SU-DHL-6 (cell line): Measurements from ENCODE around the gene FOSB.
"Not testable (repeated sequence)": the region's sequence is repeated elsewhere in the genome, so short reads cannot be mapped to it uniquely, and the experiment has no call there.

Source experiments
- H2AFZ ChIP-seq: fragments of 200-600 bp; sonication (generic); 2 replicates; pipeline ENCODE4 v1.6.1; 2014; ENCODE audit warnings: low read depth, mild to moderate bottlenecking, moderate library complexity, mixed read lengths, antibody characterized with exemption, low read length; ENCODE audit not compliant: severe bottlenecking
- H3F3A ChIP-seq: fragments of 200-600 bp; shearing (Covaris generic); 2 replicates; pipeline ENCODE4 v1.6.0; 2016; ENCODE audit warnings: antibody characterized with exemption, mild to moderate bottlenecking; ENCODE audit not compliant: insufficient read depth
- H3K27ac ChIP-seq: fragments of 200-600 bp; sonication (generic); 2 replicates; pipeline ENCODE4 v1.5.1; 2016; ENCODE audit warnings: low read depth, mild to moderate bottlenecking, low read length, moderate library complexity, mixed read lengths
- H3K27me3 ChIP-seq: fragments of 200-600 bp; sonication (generic), shearing (Covaris generic); 2 replicates; pipeline ENCODE4 v1.6.0; 2014; ENCODE audit warnings: mild to moderate bottlenecking, low read length
- H3K36me3 ChIP-seq: fragments of 200-600 bp; sonication (generic); 2 replicates; pipeline ENCODE4 v1.6.1; 2014; ENCODE audit warnings: mild to moderate bottlenecking, low read length, mixed read lengths
- H3K4me2 ChIP-seq: fragments of 300-600, 200-600 bp; shearing (Covaris generic), sonication (generic); 2 replicates; pipeline ENCODE4 v1.6.0; 2014; ENCODE audit warnings: low read length, low read depth, mild to moderate bottlenecking; ENCODE audit not compliant: poor library complexity, severe bottlenecking
- H3K4me3 ChIP-seq: fragments of 200-600 bp; sonication (generic); 2 replicates; pipeline ENCODE4 v1.5.1; 2014; ENCODE audit warnings: antibody characterized with exemption, low read length, mild to moderate bottlenecking, mixed read lengths; ENCODE audit not compliant: insufficient read depth, poor library complexity, severe bottlenecking
- H3K79me2 ChIP-seq: fragments of 200-600 bp; sonication (generic); 2 replicates; pipeline ENCODE4 v1.6.1; 2014; ENCODE audit warnings: mild to moderate bottlenecking, low read length, moderate library complexity; ENCODE audit not compliant: insufficient read depth
- H3K9ac ChIP-seq: fragments of 200-600 bp; sonication (generic); 2 replicates; pipeline ENCODE4 v1.7.0; 2014; ENCODE audit warnings: mild to moderate bottlenecking, low read length
- H3K9me2 ChIP-seq: fragments of 200-600 bp; sonication (generic); replicated peaks from 2 replicates; pipeline ENCODE4 v1.6.1; 2014; ENCODE audit warnings: low read length; ENCODE audit not compliant: insufficient read depth
- H3K9me3 ChIP-seq: fragments of 200-600 bp; sonication (generic); 2 replicates; pipeline ENCODE4 v1.6.1; 2014; ENCODE audit warnings: low read length, mixed read lengths; ENCODE audit not compliant: insufficient read depth
- H4K20me1 ChIP-seq: fragments of 200-600 bp; sonication (generic); 2 replicates; pipeline ENCODE4 v1.6.1; 2014; ENCODE audit warnings: low read depth, mild to moderate bottlenecking, antibody characterized with exemption, low read length, moderate library complexity, mixed read lengths
- EZH2phosphoT487 ChIP-seq: fragments of 200-600 bp; sonication (generic), shearing (Covaris generic); conservative IDR thresholded peaks from 2 replicates; pipeline ENCODE4 v1.6.1; 2018; ENCODE audit warnings: mild to moderate bottlenecking, antibody characterized with exemption, low read length, moderate library complexity, mixed read lengths
- TF ChIP-seq, protein P1 (sequence below): fragments of 200-600 bp; sonication (generic); IDR thresholded peaks from one replicate; pipeline ENCODE4 v1.5.1; 2017; ENCODE audit warnings: antibody characterized with exemption, mild to moderate bottlenecking, low read length, moderate library complexity; ENCODE audit not compliant: insufficient read depth, poor library complexity, severe bottlenecking

FOSB gene

DNA sequence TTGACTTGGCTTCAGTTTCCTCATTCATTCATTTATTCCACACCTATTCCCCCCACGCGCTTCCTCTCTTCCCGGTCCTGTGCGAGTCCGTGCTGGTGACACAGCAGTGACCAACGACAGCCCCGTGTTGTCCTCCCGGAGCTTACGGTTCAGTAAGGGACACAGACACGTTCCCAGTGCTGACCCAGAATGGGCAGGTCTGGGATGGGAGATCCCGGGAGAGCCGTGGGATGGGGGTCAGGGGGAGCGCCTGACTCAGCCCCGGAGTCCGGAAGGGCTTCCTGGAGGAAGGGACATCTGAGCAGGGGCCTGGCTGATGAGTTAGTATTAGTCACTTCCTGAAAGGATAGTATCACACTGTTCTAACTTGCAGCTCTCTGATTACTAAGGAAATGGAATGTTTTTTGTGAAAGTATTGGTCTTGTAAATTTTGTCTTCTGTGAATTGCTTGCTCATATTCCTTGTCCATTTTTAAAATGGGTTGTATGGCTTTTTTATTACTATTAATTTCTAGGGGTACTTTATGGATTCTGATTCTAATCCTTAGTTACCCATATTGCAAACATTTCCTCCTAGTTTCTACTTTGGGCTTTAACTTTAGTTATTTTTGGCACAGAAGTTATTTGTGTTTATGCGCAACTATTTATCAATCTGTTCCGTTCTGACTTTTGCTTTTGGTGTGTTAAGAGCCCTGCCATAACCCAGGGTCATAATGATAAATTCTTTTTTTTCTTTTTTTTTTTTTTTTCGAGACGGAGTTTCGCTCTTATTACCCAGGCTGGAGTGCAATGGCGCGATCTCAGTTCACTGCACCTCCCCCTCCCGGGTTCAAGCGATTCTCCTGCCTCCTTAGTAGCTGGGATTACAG is 43.4 kb upstream of the FOSB start:
- Histone ChIP-seq H3K4me3 (peak overlapping the region; percentile 64), H3K9ac (peak overlapping the region; percentile 71), H4K20me1 (no peaks in the 10 kb centered on the region), H3K9me2 (no peaks in the 10 kb centered on the region), H3K9me3 (no peaks in the 10 kb centered on the region), H3K79me2 (no peaks in the 10 kb centered on the region), H3F3A (peaks cover 18% of the 10 kb centered on the region), H3K36me3 (no peaks in the 10 kb centered on the region), H3K27ac (peak overlapping the region; percentile 61), H2AFZ (peak overlapping the region; percentile 61), H3K4me2 (peak overlapping the region; percentile 91), H3K27me3 (no peaks in the 10 kb centered on the region)
- TF ChIP-seq, protein P1, sequence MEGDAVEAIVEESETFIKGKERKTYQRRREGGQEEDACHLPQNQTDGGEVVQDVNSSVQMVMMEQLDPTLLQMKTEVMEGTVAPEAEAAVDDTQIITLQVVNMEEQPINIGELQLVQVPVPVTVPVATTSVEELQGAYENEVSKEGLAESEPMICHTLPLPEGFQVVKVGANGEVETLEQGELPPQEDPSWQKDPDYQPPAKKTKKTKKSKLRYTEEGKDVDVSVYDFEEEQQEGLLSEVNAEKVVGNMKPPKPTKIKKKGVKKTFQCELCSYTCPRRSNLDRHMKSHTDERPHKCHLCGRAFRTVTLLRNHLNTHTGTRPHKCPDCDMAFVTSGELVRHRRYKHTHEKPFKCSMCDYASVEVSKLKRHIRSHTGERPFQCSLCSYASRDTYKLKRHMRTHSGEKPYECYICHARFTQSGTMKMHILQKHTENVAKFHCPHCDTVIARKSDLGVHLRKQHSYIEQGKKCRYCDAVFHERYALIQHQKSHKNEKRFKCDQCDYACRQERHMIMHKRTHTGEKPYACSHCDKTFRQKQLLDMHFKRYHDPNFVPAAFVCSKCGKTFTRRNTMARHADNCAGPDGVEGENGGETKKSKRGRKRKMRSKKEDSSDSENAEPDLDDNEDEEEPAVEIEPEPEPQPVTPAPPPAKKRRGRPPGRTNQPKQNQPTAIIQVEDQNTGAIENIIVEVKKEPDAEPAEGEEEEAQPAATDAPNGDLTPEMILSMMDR: no peak

DNA sequence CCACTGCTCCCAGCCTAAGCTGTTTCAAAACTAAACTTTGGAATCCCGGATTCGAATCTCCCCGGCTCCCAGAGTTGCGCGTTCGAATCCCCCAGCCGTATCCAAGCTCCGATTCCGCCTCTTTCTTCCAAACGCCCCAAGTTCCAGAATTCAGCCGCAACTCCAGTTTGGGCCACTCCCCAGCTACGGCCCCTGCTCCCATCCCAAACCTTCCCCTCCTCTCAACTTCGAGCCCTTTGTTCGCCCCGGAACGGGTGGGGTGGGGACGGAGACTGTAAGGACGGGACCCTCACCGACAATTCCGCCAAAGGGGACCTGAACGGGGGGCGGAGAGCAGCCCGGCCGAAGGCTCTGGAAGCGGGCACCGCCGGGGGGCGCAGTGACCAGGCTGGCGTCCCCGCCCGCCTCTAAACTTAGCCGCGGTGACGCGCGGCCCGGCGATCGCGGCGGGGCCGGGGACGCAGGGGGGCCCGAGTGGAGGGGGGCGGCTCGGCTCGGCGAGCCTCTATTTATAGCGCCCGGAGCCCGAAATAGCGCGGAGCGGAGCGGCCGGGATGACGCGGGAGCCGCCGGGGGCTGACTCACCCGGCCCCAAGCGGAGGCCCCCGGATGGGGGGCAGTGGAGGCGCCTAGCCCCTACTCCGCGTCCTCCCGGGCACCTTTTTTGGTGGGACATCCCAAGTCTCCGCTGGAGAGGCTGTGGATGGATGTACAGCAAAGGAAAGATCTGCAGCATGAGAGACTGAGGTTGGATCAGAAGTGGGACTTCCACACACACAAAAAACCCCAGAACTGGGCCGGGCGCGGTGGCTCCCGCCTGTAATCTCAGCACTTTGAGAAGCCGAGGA is 39.2 kb upstream of the FOSB start:
- Histone ChIP-seq H3K9me3 (no peaks in the 10 kb centered on the region), H4K20me1 (no peaks in the 10 kb centered on the region), H3K27me3 (no peaks in the 10 kb centered on the region), H3K79me2 (no peaks in the 10 kb centered on the region), H3K4me3 (no peak overlapping the region), H3K9ac (no peak overlapping the region), H3K9me2 (no peaks in the 10 kb centered on the region), H3F3A (peaks cover 14% of the 10 kb centered on the region), H3K4me2 (peak overlapping the region; percentile 24), H3K36me3 (no peaks in the 10 kb centered on the region), H3K27ac (no peak overlapping the region), H2AFZ (no peak overlapping the region)
- TF ChIP-seq EZH2phosphoT487: no peak
- TF ChIP-seq, protein P1: no peak

DNA sequence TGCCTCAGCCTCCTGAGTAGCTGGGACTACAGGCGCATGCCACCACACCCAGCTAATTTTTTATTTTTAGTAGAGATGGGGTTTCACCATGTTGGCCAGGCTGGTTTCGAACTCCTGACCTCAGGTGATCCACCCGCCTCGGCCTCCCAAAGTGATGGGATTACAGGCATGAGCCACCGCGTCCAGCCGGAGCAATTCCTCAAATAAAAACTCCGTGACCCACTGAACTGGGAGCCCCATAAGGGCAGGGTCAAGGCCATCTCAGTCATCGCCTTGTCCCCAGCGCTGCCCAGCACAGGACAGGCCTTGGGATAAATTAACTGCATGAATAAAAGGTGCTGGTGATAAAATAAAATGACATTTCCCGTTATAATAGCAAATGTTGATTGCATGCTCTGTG is 37.9 kb upstream of the FOSB start:
- H2AFZ ChIP-seq, H3K9me2 ChIP-seq: not testable (repeated sequence)

DNA sequence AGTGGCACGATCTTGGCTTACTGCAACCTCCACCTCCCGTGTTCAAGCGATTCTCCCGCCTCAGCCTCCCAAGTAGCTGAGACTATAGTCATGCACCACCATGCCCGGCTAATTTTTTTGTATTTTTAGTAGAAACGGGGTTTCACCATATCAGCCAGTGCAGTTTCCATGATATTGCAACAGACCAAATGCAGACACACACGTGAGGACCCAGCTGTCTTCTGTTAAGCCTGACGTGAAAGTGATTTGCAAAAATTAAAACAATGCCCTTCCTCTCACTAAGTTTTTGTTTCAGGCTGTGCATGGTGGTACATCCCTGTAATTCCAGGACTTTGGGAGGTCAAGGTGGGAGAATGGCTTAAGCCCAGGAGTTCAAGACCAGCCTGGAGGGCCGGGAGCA is 36.8 kb upstream of the FOSB start:
- H3K27me3 ChIP-seq, H3K4me2 ChIP-seq, H4K20me1 ChIP-seq, H3K27ac ChIP-seq, H3K4me3 ChIP-seq, H3K79me2 ChIP-seq, H3K9me3 ChIP-seq, H3F3A ChIP-seq, H2AFZ ChIP-seq, H3K36me3 ChIP-seq, H3K9me2 ChIP-seq, H3K9ac ChIP-seq: not testable (repeated sequence)

More for the DNA sequence above, 37.9 kb upstream of the FOSB start:
- not testable (repeated sequence) for H3K36me3 ChIP-seq, H4K20me1 ChIP-seq, H3K27me3 ChIP-seq, H3K79me2 ChIP-seq, H3K9me3 ChIP-seq, H3K4me3 ChIP-seq, H3F3A ChIP-seq, H3K9ac ChIP-seq, H3K4me2 ChIP-seq, H3K27ac ChIP-seq

DNA sequence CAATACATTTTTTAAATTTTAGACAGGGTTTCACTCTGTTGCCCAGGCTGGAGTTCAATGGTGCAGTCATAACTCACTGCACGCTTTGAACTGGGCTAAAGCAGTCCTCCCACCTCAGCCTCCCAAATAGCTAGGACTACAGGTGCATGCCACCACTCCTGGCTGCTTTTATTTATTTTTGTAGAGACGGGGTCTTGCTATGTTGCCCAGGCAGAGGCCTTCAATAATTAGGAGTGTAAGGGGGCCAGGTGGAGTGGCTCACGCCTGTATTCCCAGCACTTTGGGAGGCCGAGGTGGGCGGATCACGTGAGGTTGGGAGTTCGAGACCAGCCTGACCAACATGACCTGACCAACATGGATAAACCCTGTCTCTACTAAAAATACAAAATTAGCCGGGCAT is 35.3 kb upstream of the FOSB start:
- not testable (repeated sequence) for H3K4me3 ChIP-seq, H3K9ac ChIP-seq, H3K27me3 ChIP-seq, H3K27ac ChIP-seq, H3F3A ChIP-seq, H3K9me2 ChIP-seq, H3K9me3 ChIP-seq, H2AFZ ChIP-seq, H4K20me1 ChIP-seq, H3K79me2 ChIP-seq, H3K36me3 ChIP-seq, H3K4me2 ChIP-seq
